HepG2 (cell line): ENCODE data around the gene ARCN1. TPM values are rescaled to one million over a fixed set of nuclear protein-coding genes. Genes with fewer than 3 reads are reported as not detected.

Experiments used
- ATAC-seq: fragments of 200-7000 bp; cut with Tn5 transposase; 3 replicates; pipeline ENCODE4 v1.9.1; 2020; ENCODE audit warnings: mild to moderate bottlenecking, moderate library complexity
- BruUV-seq: library from RNA; stranded (reverse); fragments of 400-500 nt; replicated peaks from 2 replicates; lab custom pipeline; 2021; lab: Mats Ljungman, UMichigan
- CTCF ChIA-PET: fragments of 300-600 bp; formaldehyde crosslinking; extraction: SDS; loops from one replicate; lab custom pipeline; 2021; ENCODE audit warnings: low total read pairs, inconsistent platforms, low intra/inter-chr PET ratio; lab: Yijun Ruan, JAX
- POLR2A ChIA-PET: fragments of 350-600 bp; sonication (Branson Sonifier 250); formaldehyde crosslinking; loops from one replicate; lab custom pipeline; 2020; ENCODE audit warnings: antibody characterized with exemption, inconsistent platforms; lab: Yijun Ruan, JAX
- DNase-seq: peaks from one replicate; pipeline ENCODE4 v3.0.0-alpha.2; 2015; ENCODE audit warnings: low spot score
- FAIRE-seq: peaks from 3 replicates; lab custom pipeline; 2011; peaks lifted over from hg19 to GRCh38; lab: Jason Lieb, UNC
- H2AFZ ChIP-seq: one replicate; pipeline ENCODE4 v1.6.1; 2011; ENCODE audit warnings: low read length, inconsistent platforms
- H3K27ac ChIP-seq: fragments of 300-600 bp; 3 replicates; pipeline ENCODE4 v1.8.0; 2011; ENCODE audit warnings: mixed run types, mild to moderate bottlenecking, mixed read lengths, low read length, inconsistent platforms; ENCODE audit not compliant: insufficient read depth; ENCODE audit errors: extremely low read length
- H3K27me3 ChIP-seq, 2 experiments: fragments of 200-600 bp in 1 of 2; 2 replicates in 1 of 2; 3 replicates in 1 of 2; pipeline versions ENCODE4 v1.6.0 to v1.8.0; 2011; ENCODE audit warnings: low read length in 2 of 2, mild to moderate bottlenecking in 2 of 2, moderate library complexity in 2 of 2, inconsistent platforms in 1 of 2; ENCODE audit not compliant: insufficient read depth in 2 of 2, control insufficient read depth in 1 of 2
- H3K36me3 ChIP-seq, 2 experiments: fragments of 200-600 bp in 1 of 2; replicated peaks in 1 of 2; 2 replicates in 1 of 2; 3 replicates in 1 of 2; pipeline versions ENCODE4 v1.5.1 to v1.8.0; 2011; ENCODE audit warnings: low read length in 2 of 2, inconsistent platforms in 1 of 2; ENCODE audit not compliant: insufficient read depth in 2 of 2, control insufficient read depth in 1 of 2
- H3K4me1 ChIP-seq: 2 replicates; pipeline ENCODE4 v1.5.1; 2012; ENCODE audit warnings: low read length, inconsistent platforms; ENCODE audit not compliant: insufficient read depth
- H3K4me2 ChIP-seq: 2 replicates; pipeline ENCODE4 v1.6.0; 2011; ENCODE audit warnings: low read depth, low read length, inconsistent platforms
- H3K4me3 ChIP-seq, 3 experiments: fragments of 200-600 bp in 1 of 3; sonication (generic), shearing (Covaris generic) in 1 of 3; replicated peaks in 1 of 3; 2 replicates each; pipeline ENCODE4 v1.5.1; 2011 to 2016; ENCODE audit warnings: low read length in 3 of 3, inconsistent platforms in 2 of 3, low read depth in 2 of 3, mild to moderate bottlenecking in 2 of 3, control low read depth in 1 of 3, mixed read lengths in 1 of 3; ENCODE audit not compliant: insufficient read depth in 1 of 3
- H3K79me2 ChIP-seq: one replicate; pipeline ENCODE4 v1.6.1; 2011; ENCODE audit warnings: low read length, inconsistent platforms; ENCODE audit not compliant: insufficient read depth
- H3K9ac ChIP-seq: 2 replicates; pipeline ENCODE4 v1.6.0; 2011; ENCODE audit warnings: mild to moderate bottlenecking, low read depth, low read length, inconsistent platforms; ENCODE audit not compliant: insufficient read depth
- H3K9me3 ChIP-seq: 2 replicates; pipeline ENCODE4 v1.5.1; 2012; ENCODE audit warnings: mild to moderate bottlenecking, low read length
- H4K20me1 ChIP-seq: 2 replicates; pipeline ENCODE4 v1.6.0; 2011; ENCODE audit warnings: inconsistent platforms, mild to moderate bottlenecking, low read length, moderate library complexity; ENCODE audit not compliant: insufficient read depth
- MLLT10 ChIP-seq: sonication (generic); formaldehyde crosslinking; IDR thresholded peaks from 2 replicates; pipeline ENCODE4 v1.4.0; 2020; ENCODE audit warnings: missing genetic modification reagents
- PRPF4 ChIP-seq: fragments of 200-400 bp; formaldehyde crosslinking; IDR thresholded peaks from 2 replicates; pipeline ENCODE4 v1.6.1; 2016; ENCODE audit warnings: low read length, low read depth; ENCODE audit not compliant: poor library complexity, severe bottlenecking
- RBM22 ChIP-seq: fragments of 200-400 bp; formaldehyde crosslinking; optimal IDR thresholded peaks from 2 replicates; pipeline ENCODE3; 2017; ENCODE audit warnings: mild to moderate bottlenecking, low read length, moderate library complexity
- TAF1 ChIP-seq: sonication (generic); formaldehyde crosslinking; IDR thresholded peaks from 2 replicates; pipeline ENCODE4 v1.4.0; 2020; ENCODE audit warnings: missing genetic modification reagents
- ZBTB38 ChIP-seq: sonication (generic); formaldehyde crosslinking; IDR thresholded peaks from 2 replicates; pipeline ENCODE4 v1.5.1; 2020; ENCODE audit warnings: mild to moderate bottlenecking, missing genetic modification reagents
- WGBS: methylation state at CpG from one replicate; pipeline ENCODE4 v1.1.6; 2017; ENCODE audit warnings: low lambda C conversion rate; 5-methylcytosine and 5-hydroxymethylcytosine counted together
- in situ Hi-C: cut with HindIII; loops from 2 replicates; pipeline ENCODE4 v1.10.0; 2017; ENCODE audit warnings: low pct_unique_long_range_greater_than_20kb; ENCODE audit not compliant: extremely low pct_ligation_motif_present
- intact Hi-C: fragments of 100-400 bp; cut with micrococcal nuclease; formaldehyde crosslinking; loops from one replicate; pipeline ENCODE4 v1.10.0; 2022; ENCODE audit not compliant: unreplicated experiment
- polyA plus RNA-seq, 8 experiments: library from polyadenylated mRNA; depleted of rRNA in 3 of 8; stranded (reverse) in 7 of 8; unstranded in 1 of 8; fragments of >200 nt; fragmentation: Illumina TruSeq in 4 of 8; extraction: Trizol in 4 of 8; gene quantifications; 2 replicates each; pipeline versions ENCODE4 v1.2.1 to v1.2.3, GENCODE V29; 2011 to 2016; ENCODE audit warnings: low read depth in 4 of 8, missing spikeins in 1 of 8, mixed read lengths in 1 of 8; ENCODE audit not compliant: insufficient read depth in 1 of 8
- total RNA-seq, 5 experiments: library from RNA; depleted of rRNA; stranded (reverse); fragments of >200 nt; fragmentation: Illumina TruSeq; extraction: Trizol; gene quantifications; 2 replicates each; pipeline ENCODE4 v1.2.3, GENCODE V29; 2016; ENCODE audit warnings: low read depth in 1 of 5

Gene ARCN1
- total and polyA plus RNA-seq, 2 of the 13 experiments (the other 11 are each of a cell fraction or from before 2014, with no cell fraction given), result 148 to 200 TPM

DNA sequence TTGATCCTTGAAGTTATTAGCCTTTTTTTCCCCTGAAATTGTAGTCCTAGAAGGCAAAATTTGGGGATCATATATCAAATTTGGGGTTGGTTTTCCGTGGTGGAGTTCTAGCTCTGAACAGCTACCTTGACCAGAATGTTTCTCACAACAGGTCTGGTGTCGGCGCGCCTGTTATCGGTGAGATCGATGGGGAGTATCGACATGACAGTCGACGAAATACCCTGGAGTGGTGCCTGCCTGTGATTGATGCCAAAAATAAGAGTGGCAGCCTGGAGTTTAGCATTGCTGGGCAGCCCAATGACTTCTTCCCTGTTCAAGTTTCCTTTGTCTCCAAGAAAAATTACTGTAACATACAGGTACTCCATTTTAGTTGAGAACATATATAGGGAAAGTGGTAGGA is 25.3 kb downstream of the ARCN1 start:
- intact Hi-C loops, result no loop called here
- Histone ChIP-seq H3K79me2 (no peaks in the 10 kb centered on the region), H3K4me1 (no peaks in the 10 kb centered on the region), H3K36me3 (peaks cover 22 to 75% of the 10 kb centered on the region in 2 experiments), H4K20me1 (no peaks in the 10 kb centered on the region), H3K4me3 (no peak overlapping the region), H3K4me2 (no peak overlapping the region), H3K27me3 (no peaks in the 10 kb centered on the region), H3K9ac (no peak overlapping the region)
- no peak for FAIRE-seq
- no TSS peak for BruUV-seq
- DNase-seq, result no peak
- 96% methylated on average over 9 of the region's 9 CpGs for WGBS
- CTCF ChIA-PET, result no interaction called here
- POLR2A ChIA-PET, result interaction anchor here (0.7 kb wide), 1 partner anchor 9 kb away, joined by 3 read pairs; the partner anchor contains the start of gene PHLDB1
- TF ChIP-seq PRPF4 (peak; percentile 57), ZBTB38 (CRISPR knock-in tag) (0 out of 2 replicates have a peak, but pooled peaks have one; percentile 29), MLLT10 (CRISPR knock-in tag) (no peak)
- TF ChIP-seq, all 625 proteins: peak for 2
- H3K27ac ChIP-seq, result no peak overlapping the region
- ATAC-seq, result no peak
- in situ Hi-C loops, result no loop called here
- H3K9me3 ChIP-seq, result no peaks in the 10 kb centered on the region
- no peak overlapping the region for H2AFZ ChIP-seq

DNA sequence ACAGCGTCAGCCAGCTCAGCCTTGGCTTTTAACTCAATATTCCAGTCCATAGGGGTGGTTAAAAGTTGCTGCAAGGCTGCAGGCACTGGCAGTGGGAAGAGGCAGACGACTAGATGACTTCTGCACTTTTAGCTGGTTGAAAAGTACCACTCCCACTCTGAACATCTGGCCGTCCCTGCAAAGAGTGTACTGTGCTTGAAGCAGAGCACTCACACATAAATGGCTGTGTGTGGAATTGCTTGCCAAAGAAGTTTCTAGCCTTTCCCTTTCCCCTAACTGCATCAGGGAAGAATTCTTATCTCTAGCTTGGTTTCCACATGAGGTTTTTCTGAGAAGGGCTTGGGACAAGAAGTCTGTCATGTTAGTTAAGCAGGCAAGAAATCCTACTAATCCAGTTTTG is 30.1 kb downstream of the ARCN1 start:
- H3K4me1 ChIP-seq, result peaks cover 29% of the 10 kb centered on the region
- no peaks in the 10 kb centered on the region for H3K79me2 ChIP-seq
- no peak overlapping the region for H3K4me3 ChIP-seq
- ChIA-PET CTCF (no interaction called here), POLR2A (interaction anchor here (1.3 kb wide), 1 partner anchor 18 kb away, joined by 5 read pairs; no protein-coding TSS in a partner anchor)
- no peak overlapping the region for H3K27ac ChIP-seq
- H3K36me3 ChIP-seq, result peaks cover 10 to 41% of the 10 kb centered on the region in 2 experiments
- H3K9me3 ChIP-seq, result no peaks in the 10 kb centered on the region
- DNase-seq, result no peak
- no peak overlapping the region for H3K4me2 ChIP-seq
- BruUV-seq, result no TSS peak
- TF ChIP-seq RBM22 (peak; percentile 42), TAF1 (CRISPR knock-in tag) (no peak)
- FAIRE-seq, result no peak
- no peak for ATAC-seq
- in situ Hi-C loops, result no loop called here
- WGBS, result 96% methylated on average over 3 of the region's 3 CpGs
- no peak overlapping the region for H2AFZ ChIP-seq
- H3K27me3 ChIP-seq, result peaks cover 0 to 6% of the 10 kb centered on the region in 2 experiments; a peak in 1 of 5 replicates
- H3K9ac ChIP-seq, result no peak overlapping the region
- H4K20me1 ChIP-seq, result no peaks in the 10 kb centered on the region
- intact Hi-C loops, result no loop called here
